Measurements from ENCODE around the gene NPC1L1. TPM values are rescaled to one million over a fixed set of nuclear protein-coding genes. Genes with fewer than 3 reads are reported as not detected.
A peak's percentile ranks its signal among the peaks of the same experiment; 100 is the strongest.

The NPC1L1 gene
- total RNA-seq, 4 donors from 2014 or later = 0.66 to 0.70 (median 0.67) TPM; not detected in 1

- Histone ChIP-seq H3K36me3 (peaks cover 0 to 71% (median 0%) of the 10 kb centered on the region in 3 donors), H3K4me3 (peak within 1 kb of the TSS; percentile 66 to 95 (median 88)), H3K9me3 (no peaks in the 10 kb centered on the region), H3K27me3 (no peaks in the 10 kb centered on the region), H3K27ac (peak within 1 kb of the TSS; percentile 78 to 95 (median 90)), H3K4me1 (peaks cover 0 to 19% (median 4%) of the 10 kb centered on the region in 4 donors)
- peak; percentile 94 to 97 (median 95) for DNase-seq
- peak; percentile 84 to 86 for TF ChIP-seq POLR2A (IDR thresholded peaks at IDR 0.05)
- TF ChIP-seq, protein P1, sequence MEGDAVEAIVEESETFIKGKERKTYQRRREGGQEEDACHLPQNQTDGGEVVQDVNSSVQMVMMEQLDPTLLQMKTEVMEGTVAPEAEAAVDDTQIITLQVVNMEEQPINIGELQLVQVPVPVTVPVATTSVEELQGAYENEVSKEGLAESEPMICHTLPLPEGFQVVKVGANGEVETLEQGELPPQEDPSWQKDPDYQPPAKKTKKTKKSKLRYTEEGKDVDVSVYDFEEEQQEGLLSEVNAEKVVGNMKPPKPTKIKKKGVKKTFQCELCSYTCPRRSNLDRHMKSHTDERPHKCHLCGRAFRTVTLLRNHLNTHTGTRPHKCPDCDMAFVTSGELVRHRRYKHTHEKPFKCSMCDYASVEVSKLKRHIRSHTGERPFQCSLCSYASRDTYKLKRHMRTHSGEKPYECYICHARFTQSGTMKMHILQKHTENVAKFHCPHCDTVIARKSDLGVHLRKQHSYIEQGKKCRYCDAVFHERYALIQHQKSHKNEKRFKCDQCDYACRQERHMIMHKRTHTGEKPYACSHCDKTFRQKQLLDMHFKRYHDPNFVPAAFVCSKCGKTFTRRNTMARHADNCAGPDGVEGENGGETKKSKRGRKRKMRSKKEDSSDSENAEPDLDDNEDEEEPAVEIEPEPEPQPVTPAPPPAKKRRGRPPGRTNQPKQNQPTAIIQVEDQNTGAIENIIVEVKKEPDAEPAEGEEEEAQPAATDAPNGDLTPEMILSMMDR (IDR thresholded peaks at IDR 0.05) = peak in 1 of 6 experiments; percentile 3
Measured at GRCh38 chr7:44573464-44574286, 32.5 kb upstream of the NPC1L1 start, which contains the start of gene DDX56. Gene DDX56 (minus strand): TSS chr7:44573908. CDS start chr7:44573895, 13 bp downstream.

DNA sequence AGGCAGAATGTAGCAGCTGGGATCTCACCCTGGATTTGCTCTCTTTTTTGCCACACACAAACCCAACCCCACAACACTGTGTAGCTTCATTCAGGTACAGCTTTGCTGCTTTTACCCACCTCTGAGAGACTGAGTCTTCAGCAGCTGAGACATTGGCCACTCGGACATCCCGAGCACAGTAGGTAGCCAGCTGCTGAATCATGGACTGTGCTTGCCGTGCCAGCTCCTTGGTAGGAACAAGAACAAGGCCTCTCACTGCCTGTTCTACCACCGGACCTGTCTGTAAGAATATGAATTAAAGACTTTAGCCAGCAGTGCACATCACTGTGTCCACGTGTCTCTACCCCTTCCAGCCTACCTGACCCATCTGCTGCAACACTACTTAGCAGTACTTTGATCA, 31.6 kb upstream of the NPC1L1 start:
- Histone ChIP-seq H3K27me3 (no peaks in the 10 kb centered on the region), H3K9me3 (no peaks in the 10 kb centered on the region), H3K4me1 (peaks cover 0 to 19% (median 4%) of the 10 kb centered on the region in 4 donors), H3K27ac (no peak overlapping the region), H3K36me3 (peaks cover 0 to 71% (median 0%) of the 10 kb centered on the region in 3 donors), H3K4me3 (peak overlapping the region; percentile 66 to 95 (median 88))
- no peak for DNase-seq
- TF ChIP-seq, protein P1 (IDR thresholded peaks at IDR 0.05) = no peak
- TF ChIP-seq POLR2A (IDR thresholded peaks at IDR 0.05) = no peak

DNA sequence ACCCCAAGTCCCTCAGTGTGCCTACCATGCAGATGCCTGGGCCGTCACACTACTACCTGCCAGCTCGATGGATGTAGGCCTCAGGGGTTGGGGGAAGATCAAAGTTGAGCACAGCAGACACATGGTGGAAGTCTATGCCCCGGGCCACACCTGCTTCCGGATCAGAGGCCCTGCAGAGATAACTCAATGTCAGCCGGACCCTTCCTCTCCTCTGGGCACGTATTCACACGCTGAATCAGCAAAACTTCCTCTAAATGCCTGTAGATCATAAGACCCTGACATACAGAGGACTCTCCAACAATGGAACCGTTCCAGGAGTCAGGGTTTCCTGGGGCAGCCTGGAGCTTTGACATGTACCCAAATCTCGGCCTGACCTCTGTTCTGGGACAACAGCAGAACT, 28.8 kb upstream of the NPC1L1 start:
- TF ChIP-seq POLR2A (IDR thresholded peaks at IDR 0.05) = no peak
- TF ChIP-seq, protein P1 (IDR thresholded peaks at IDR 0.05) = no peak
- peaks cover 0 to 78% (median 0%) of the 10 kb centered on the region in 3 donors for H3K36me3 ChIP-seq

GRCh38 chr7:44568771-44569560, 27.8 kb upstream of the NPC1L1 start:
- no peak for DNase-seq
- Histone ChIP-seq H3K4me1 (peaks cover 0 to 8% (median 4%) of the 10 kb centered on the region in 4 donors), H3K27ac (no peak overlapping the region), H3K27me3 (no peaks in the 10 kb centered on the region), H3K36me3 (peaks cover 0 to 88% (median 0%) of the 10 kb centered on the region in 3 donors), H3K9me3 (no peaks in the 10 kb centered on the region), H3K4me3 (no peak overlapping the region)
- no peak for TF ChIP-seq POLR2A (IDR thresholded peaks at IDR 0.05)
- TF ChIP-seq, protein P1 (IDR thresholded peaks at IDR 0.05) = no peak

More for the DNA sequence above, 28.8 kb upstream of the NPC1L1 start:
- Histone ChIP-seq H3K27me3 (no peaks in the 10 kb centered on the region), H3K9me3 (no peaks in the 10 kb centered on the region), H3K4me3 (no peak overlapping the region), H3K27ac (no peak overlapping the region), H3K4me1 (peaks cover 0 to 16% (median 4%) of the 10 kb centered on the region in 4 donors)
- DNase-seq = no peak

DNA sequence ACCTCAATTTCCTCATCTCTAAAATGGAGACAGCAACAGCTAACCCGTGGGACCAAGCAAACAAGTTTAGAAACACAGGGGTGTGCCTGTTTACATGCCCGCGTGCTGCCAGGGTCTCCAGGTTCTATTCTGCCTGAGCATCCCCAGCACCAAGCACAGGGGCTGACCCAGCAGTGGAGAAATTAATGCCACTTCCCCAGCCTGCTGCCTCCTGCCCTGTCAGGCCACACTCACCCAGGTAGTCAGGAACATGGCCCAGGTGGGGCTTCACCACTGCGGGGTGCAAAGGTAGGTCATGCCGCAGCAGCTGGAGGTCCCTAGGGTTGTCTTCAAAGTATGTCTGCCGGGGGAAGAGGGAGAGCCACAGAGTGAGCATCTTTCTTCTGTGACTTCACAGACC, 26.8 kb upstream of the NPC1L1 start:
- Histone ChIP-seq H3K4me1 (peaks cover 0 to 6% (median 2%) of the 10 kb centered on the region in 4 donors), H3K27me3 (no peaks in the 10 kb centered on the region), H3K27ac (no peak overlapping the region), H3K36me3 (peaks cover 0 to 90% (median 0%) of the 10 kb centered on the region in 3 donors), H3K4me3 (no peak overlapping the region), H3K9me3 (no peaks in the 10 kb centered on the region)
- TF ChIP-seq, protein P1 (IDR thresholded peaks at IDR 0.05) = no peak
- TF ChIP-seq POLR2A (IDR thresholded peaks at IDR 0.05) = no peak
- DNase-seq = no peak
